SK-N-SH treated with all-trans-retinoic acid at 6 μM for 48 hours (cell line): ENCODE data around the gene CLINT1.
A peak's percentile ranks its signal among the peaks of the same experiment; 100 is the strongest.
"Not testable (repeated sequence)": the region's sequence is repeated elsewhere in the genome, so short reads cannot be mapped to it uniquely, and the experiment has no call there.

Source experiments
- ATAC-seq: fragments of 200-7000 bp; cut with Tn5 transposase; 3 replicates; pipeline ENCODE4 v1.9.1; 2020; ENCODE audit warnings: mild to moderate bottlenecking, moderate library complexity
- CREB5 ChIP-seq: fragments of 250-450 bp; sonication (Bioruptor Pico); IDR thresholded peaks from 2 replicates; pipeline ENCODE4 v1.5.1; 2020; ENCODE audit warnings: low read depth, mild to moderate bottlenecking, moderate library complexity
- CSRNP3 ChIP-seq: fragments of 250-450 bp; sonication (Bioruptor Pico); IDR thresholded peaks from 2 replicates; pipeline ENCODE4 v1.5.1; 2021; ENCODE audit warnings: mild to moderate bottlenecking, moderate library complexity
- ISL1 ChIP-seq: fragments of 250-450 bp; sonication (Bioruptor Pico); IDR thresholded peaks from 2 replicates; pipeline ENCODE4 v2.1.2; 2022; ENCODE audit warnings: mild to moderate bottlenecking, moderate library complexity
- OSR1 ChIP-seq: fragments of 250-450 bp; sonication (Bioruptor Pico); IDR thresholded peaks from 2 replicates; pipeline ENCODE4 v1.8.0; 2022; ENCODE audit warnings: moderate library complexity, mild to moderate bottlenecking, inconsistent platforms
- PATZ1 ChIP-seq: fragments of 250-450 bp; sonication (Bioruptor Pico); IDR thresholded peaks from 2 replicates; pipeline ENCODE4 v1.8.0; 2020; ENCODE audit warnings: mild to moderate bottlenecking, moderate library complexity, borderline replicate concordance
- POU6F1 ChIP-seq: fragments of 250-450 bp; sonication (Bioruptor Pico); IDR thresholded peaks from 2 replicates; pipeline ENCODE4 v1.8.0; 2021; ENCODE audit warnings: low read depth, mild to moderate bottlenecking, moderate library complexity, borderline replicate concordance
- PPARA ChIP-seq: fragments of 250-450 bp; sonication (Bioruptor Pico); IDR thresholded peaks from 2 replicates; pipeline ENCODE4 v1.5.0; 2020; ENCODE audit warnings: mild to moderate bottlenecking, borderline replicate concordance
- TCF4 ChIP-seq: fragments of 250-450 bp; sonication (Bioruptor Pico); IDR thresholded peaks from 2 replicates; pipeline ENCODE4 v1.8.0; 2021; ENCODE audit warnings: mild to moderate bottlenecking, moderate library complexity, borderline replicate concordance
- TOX ChIP-seq: fragments of 250-450 bp; sonication (Bioruptor Pico); IDR thresholded peaks from 2 replicates; pipeline ENCODE4 v1.8.0; 2021; ENCODE audit warnings: mild to moderate bottlenecking, moderate library complexity, borderline replicate concordance
- TSHZ2 ChIP-seq: fragments of 250-450 bp; sonication (Bioruptor Pico); IDR thresholded peaks from 2 replicates; pipeline ENCODE4 v1.5.0; 2020; ENCODE audit warnings: mild to moderate bottlenecking, moderate library complexity
- ZC3H10 ChIP-seq: fragments of 250-450 bp; sonication (Bioruptor Pico); IDR thresholded peaks from 2 replicates; pipeline ENCODE4 v1.5.1; 2021; ENCODE audit warnings: mild to moderate bottlenecking, moderate library complexity
- ZFP30 ChIP-seq: fragments of 450-650 bp; formaldehyde crosslinking; IDR thresholded peaks from 2 replicates; pipeline ENCODE4 v1.5.0; 2022; ENCODE audit warnings: mild to moderate bottlenecking, moderate library complexity
- ZNF565 ChIP-seq: fragments of 450-650 bp; formaldehyde crosslinking; conservative IDR thresholded peaks from 2 replicates; pipeline ENCODE4 v1.5.0; 2020; ENCODE audit warnings: low read depth, mild to moderate bottlenecking, moderate library complexity
- ZNF70 ChIP-seq: fragments of 450-650 bp; formaldehyde crosslinking; IDR thresholded peaks from 2 replicates; pipeline ENCODE4 v1.5.0; 2020; ENCODE audit warnings: mild to moderate bottlenecking, moderate library complexity
- ZNF8 ChIP-seq: fragments of 450-650 bp; formaldehyde crosslinking; IDR thresholded peaks from 2 replicates; pipeline ENCODE4 v1.5.0; 2020; ENCODE audit warnings: mild to moderate bottlenecking, moderate library complexity

CLINT1 gene

GRCh38 chr5:157855404-157855994, 3.4 kb downstream of the CLINT1 start:
- TF ChIP-seq PATZ1 (CRISPR knock-in tag) (no peak), ZNF8 (CRISPR knock-in tag) (no peak), POU6F1 (CRISPR knock-in tag) (no peak), ZFP30 (no peak), TCF4 (no peak), TSHZ2 (CRISPR knock-in tag) (no peak), CREB5 (CRISPR knock-in tag) (no peak), ISL1 (CRISPR knock-in tag) (no peak), PPARA (CRISPR knock-in tag) (no peak), OSR1 (CRISPR knock-in tag) (no peak), CSRNP3 (CRISPR knock-in tag) (no peak)
- ATAC-seq, result peak; percentile 57

GRCh38 chr5:157853365-157853764, 5.6 kb downstream of the CLINT1 start:
- not testable (repeated sequence) for ATAC-seq

GRCh38 chr5:157845914-157846598, 12.9 kb downstream of the CLINT1 start:
- no peak for ATAC-seq

GRCh38 chr5:157842787-157843186, 16.2 kb downstream of the CLINT1 start:
- ATAC-seq, result no peak
- TF ChIP-seq CREB5 (CRISPR knock-in tag), result no peak
- TF ChIP-seq ZNF565 (CRISPR knock-in tag), result no peak
- no peak for TF ChIP-seq ZC3H10 (CRISPR knock-in tag)
- TF ChIP-seq ISL1 (CRISPR knock-in tag), result no peak
- no peak for TF ChIP-seq TOX
- TF ChIP-seq OSR1 (CRISPR knock-in tag), result no peak
- no peak for TF ChIP-seq ZNF70
- no peak for TF ChIP-seq PATZ1 (CRISPR knock-in tag)
- no peak for TF ChIP-seq CSRNP3 (CRISPR knock-in tag)

More at GRCh38 chr5:157845914-157846598, 12.9 kb downstream of the CLINT1 start:
- no peak for TF ChIP-seq POU6F1 (CRISPR knock-in tag)
